ENCODE results near the gene SNRNP70. TPM values are rescaled to one million over a fixed set of nuclear protein-coding genes. Genes with fewer than 3 reads are reported as not detected.
A peak's percentile ranks its signal among the peaks of the same experiment; 100 is the strongest.
"Not testable (repeated sequence)": the region's sequence is repeated elsewhere in the genome, so short reads cannot be mapped to it uniquely, and the experiment has no call there.

SNRNP70 gene
- total and polyA plus RNA-seq, 2 donors (not counting 3 experiments of a cell fraction or from before 2014, with no cell fraction given) = 215 to 300 TPM

DNA sequence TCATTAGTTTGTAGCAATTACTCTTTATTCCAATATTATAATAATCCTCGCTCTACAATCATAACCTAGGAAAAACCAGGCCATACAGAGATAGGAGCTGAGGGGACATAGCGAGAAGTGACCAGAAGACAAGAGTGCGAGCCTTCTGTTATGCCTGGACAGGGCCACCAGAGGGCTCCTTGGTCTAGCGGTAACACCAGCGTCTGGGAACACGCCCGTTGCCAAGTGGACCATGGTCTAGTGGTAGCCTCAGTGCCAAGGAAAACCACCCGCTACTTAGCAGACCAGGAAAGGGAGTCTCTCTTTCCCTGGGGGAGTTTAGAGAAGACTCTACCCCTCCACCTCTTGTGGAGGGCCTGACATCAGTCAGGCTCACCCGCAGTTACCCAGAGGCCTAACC lies 10.4 kb upstream of the SNRNP70 start:
- BruUV-seq (replicated peaks); H4K20me1 ChIP-seq (replicated peaks; ENCODE audit: control insufficient read depth, extremely low read depth, insufficient read depth, low read length); H2AFZ ChIP-seq (ENCODE audit: low read depth, low read length); H3K4me3 ChIP-seq (replicated peaks in 1 of 3; ENCODE audit: insufficient read depth in 1 of 3, low read depth in 1 of 3, low read length in 3 of 3); H3K79me2 ChIP-seq (ENCODE audit: control insufficient read depth, insufficient read depth, low read length); POLR2A ChIA-PET; H3K9me1 ChIP-seq (replicated peaks; ENCODE audit: control insufficient read depth, extremely low read depth, insufficient read depth, low read length); dilution Hi-C loops (cut with MboI; ENCODE audit: extremely low pct_ligation_motif_present, low sequenced_read_pairs); H3K9ac ChIP-seq (replicated peaks; ENCODE audit: extremely low read depth, insufficient read depth, low read length); H3K4me2 ChIP-seq (ENCODE audit: insufficient read depth, low read length); H3K9me3 ChIP-seq (replicated peaks; ENCODE audit: control insufficient read depth, insufficient read depth, low read length); H3K27ac ChIP-seq (ENCODE audit: insufficient read depth, low read depth, low read length); H3K4me1 ChIP-seq (ENCODE audit: control insufficient read depth, extremely low read depth, insufficient read depth, low read length); H3K36me3 ChIP-seq (ENCODE audit: control insufficient read depth in 2 of 2, extremely low read depth in 1 of 2, insufficient read depth in 2 of 2, low read length in 2 of 2): not testable (repeated sequence)
- H3K27me3 ChIP-seq (ENCODE audit: control insufficient read depth in 2 of 2, insufficient read depth in 2 of 2, low read length in 2 of 2) = peaks cover 21 to 22% of the 10 kb centered on the region in 2 experiments
- intact Hi-C loops (cut with micrococcal nuclease) = loop anchor here (1.0 to 2.0 kb wide), 3 partner anchors 71 to 151 kb away; no protein-coding TSS in a partner anchor
- FAIRE-seq (peak; percentile 89), DNase-seq (ENCODE audit: low read depth, low spot score) (peak; percentile 51)
- TF ChIP-seq, protein P1, sequence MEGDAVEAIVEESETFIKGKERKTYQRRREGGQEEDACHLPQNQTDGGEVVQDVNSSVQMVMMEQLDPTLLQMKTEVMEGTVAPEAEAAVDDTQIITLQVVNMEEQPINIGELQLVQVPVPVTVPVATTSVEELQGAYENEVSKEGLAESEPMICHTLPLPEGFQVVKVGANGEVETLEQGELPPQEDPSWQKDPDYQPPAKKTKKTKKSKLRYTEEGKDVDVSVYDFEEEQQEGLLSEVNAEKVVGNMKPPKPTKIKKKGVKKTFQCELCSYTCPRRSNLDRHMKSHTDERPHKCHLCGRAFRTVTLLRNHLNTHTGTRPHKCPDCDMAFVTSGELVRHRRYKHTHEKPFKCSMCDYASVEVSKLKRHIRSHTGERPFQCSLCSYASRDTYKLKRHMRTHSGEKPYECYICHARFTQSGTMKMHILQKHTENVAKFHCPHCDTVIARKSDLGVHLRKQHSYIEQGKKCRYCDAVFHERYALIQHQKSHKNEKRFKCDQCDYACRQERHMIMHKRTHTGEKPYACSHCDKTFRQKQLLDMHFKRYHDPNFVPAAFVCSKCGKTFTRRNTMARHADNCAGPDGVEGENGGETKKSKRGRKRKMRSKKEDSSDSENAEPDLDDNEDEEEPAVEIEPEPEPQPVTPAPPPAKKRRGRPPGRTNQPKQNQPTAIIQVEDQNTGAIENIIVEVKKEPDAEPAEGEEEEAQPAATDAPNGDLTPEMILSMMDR (IDR thresholded peaks at IDR 0.05; ENCODE audit: extremely low read depth in 1 of 2, insufficient read depth in 1 of 2, low read depth in 1 of 2, low read length in 2 of 2) = peak; percentile 35 to 64
- CTCF ChIA-PET = interaction anchor here (0.7 to 3.4 kb wide), 12 partner anchors 10 to 150 kb away, joined by 3 to 18 read pairs (median 5); partner anchors contain the start of gene NTF4

DNA sequence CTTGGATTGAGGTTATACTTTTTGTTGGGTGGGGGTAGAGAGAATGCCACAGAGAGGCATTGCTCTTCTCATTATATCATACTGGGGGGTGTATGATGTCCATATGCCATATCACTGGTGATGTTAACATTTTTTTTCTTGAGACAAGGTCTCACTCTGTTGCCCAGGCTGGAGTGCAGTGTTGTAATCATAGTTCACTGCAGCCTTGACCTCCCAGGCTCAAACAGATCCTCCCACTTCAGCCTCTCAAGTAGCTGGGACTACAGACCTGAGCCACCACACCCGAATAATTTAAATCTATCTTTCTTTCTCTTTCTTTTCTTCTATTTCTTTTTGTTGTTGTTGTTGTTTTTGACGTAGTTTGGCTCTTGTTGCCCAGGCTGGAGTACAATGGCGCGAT lies 4.9 kb upstream of the SNRNP70 start:
- Histone ChIP-seq H3K27ac (ENCODE audit: insufficient read depth, low read depth, low read length) (no peak overlapping the region), H3K9me3 (replicated peaks; ENCODE audit: control insufficient read depth, insufficient read depth, low read length) (no peaks in the 10 kb centered on the region), H3K4me3 (replicated peaks in 1 of 3; ENCODE audit: insufficient read depth in 1 of 3, low read depth in 1 of 3, low read length in 3 of 3) (no peak overlapping the region), H3K9me1 (replicated peaks; ENCODE audit: control insufficient read depth, extremely low read depth, insufficient read depth, low read length) (no peaks in the 10 kb centered on the region), H3K27me3 (ENCODE audit: control insufficient read depth in 2 of 2, insufficient read depth in 2 of 2, low read length in 2 of 2) (peaks cover 2 to 3% of the 10 kb centered on the region in 2 experiments), H2AFZ (ENCODE audit: low read depth, low read length) (no peak overlapping the region), H3K9ac (replicated peaks; ENCODE audit: extremely low read depth, insufficient read depth, low read length) (no peak overlapping the region), H4K20me1 (replicated peaks; ENCODE audit: control insufficient read depth, extremely low read depth, insufficient read depth, low read length) (no peaks in the 10 kb centered on the region), H3K36me3 (ENCODE audit: control insufficient read depth in 2 of 2, extremely low read depth in 1 of 2, insufficient read depth in 2 of 2, low read length in 2 of 2) (no peaks in the 10 kb centered on the region), H3K79me2 (ENCODE audit: control insufficient read depth, insufficient read depth, low read length) (peaks cover under 1% of the 10 kb centered on the region), H3K4me2 (ENCODE audit: insufficient read depth, low read length) (no peak overlapping the region), H3K4me1 (ENCODE audit: control insufficient read depth, extremely low read depth, insufficient read depth, low read length) (no peaks in the 10 kb centered on the region)
- DNase-seq (ENCODE audit: low read depth, low spot score) = no peak
- FAIRE-seq = no peak
- dilution Hi-C loops (cut with MboI; ENCODE audit: extremely low pct_ligation_motif_present, low sequenced_read_pairs) (no loop called here), intact Hi-C loops (cut with micrococcal nuclease) (no loop called here)
- TF ChIP-seq EZH2 (IDR thresholded peaks at IDR 0.05; ENCODE audit: borderline replicate concordance, low read depth, low read length, severe bottlenecking) (no peak), FOS (IDR thresholded peaks at IDR 0.05; ENCODE audit: borderline replicate concordance, insufficient read depth, low read length) (no peak), POLR2AphosphoS5 (IDR thresholded peaks at IDR 0.05; ENCODE audit: insufficient read depth, low read depth, low read length) (no peak), JUN (IDR thresholded peaks at IDR 0.05; ENCODE audit: borderline replicate concordance, insufficient read depth, insufficient read length, low read depth) (no peak), POLR2A (IDR thresholded peaks at IDR 0.05; ENCODE audit: low read depth, low read length) (no peak)
- TF ChIP-seq, protein P1 (IDR thresholded peaks at IDR 0.05; ENCODE audit: extremely low read depth in 1 of 2, insufficient read depth in 1 of 2, low read depth in 1 of 2, low read length in 2 of 2) = no peak
- TF ChIP-seq, protein P2, sequence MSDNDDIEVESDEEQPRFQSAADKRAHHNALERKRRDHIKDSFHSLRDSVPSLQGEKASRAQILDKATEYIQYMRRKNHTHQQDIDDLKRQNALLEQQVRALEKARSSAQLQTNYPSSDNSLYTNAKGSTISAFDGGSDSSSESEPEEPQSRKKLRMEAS (IDR thresholded peaks at IDR 0.05; ENCODE audit: insufficient read depth, insufficient read length) = no peak
- CTCF ChIA-PET = no interaction called here
- BruUV-seq (replicated peaks) = no TSS peak
- POLR2A ChIA-PET = no interaction called here
